Measurements from ENCODE around the gene FXYD3.
"Not testable (repeated sequence)": the region's sequence is repeated elsewhere in the genome, so short reads cannot be mapped to it uniquely, and the experiment has no call there.

Gene FXYD3

GRCh38 chr19:35086455-35086854, 29.2 kb upstream of the FXYD3 start:
- no peak for DNase-seq (ENCODE audit: low read depth in 3 of 3, low spot score in 1 of 3)

GRCh38 chr19:35087393-35087792, 28.2 kb upstream of the FXYD3 start:
- no peak for DNase-seq (ENCODE audit: low read depth in 3 of 3, low spot score in 1 of 3)

DNA sequence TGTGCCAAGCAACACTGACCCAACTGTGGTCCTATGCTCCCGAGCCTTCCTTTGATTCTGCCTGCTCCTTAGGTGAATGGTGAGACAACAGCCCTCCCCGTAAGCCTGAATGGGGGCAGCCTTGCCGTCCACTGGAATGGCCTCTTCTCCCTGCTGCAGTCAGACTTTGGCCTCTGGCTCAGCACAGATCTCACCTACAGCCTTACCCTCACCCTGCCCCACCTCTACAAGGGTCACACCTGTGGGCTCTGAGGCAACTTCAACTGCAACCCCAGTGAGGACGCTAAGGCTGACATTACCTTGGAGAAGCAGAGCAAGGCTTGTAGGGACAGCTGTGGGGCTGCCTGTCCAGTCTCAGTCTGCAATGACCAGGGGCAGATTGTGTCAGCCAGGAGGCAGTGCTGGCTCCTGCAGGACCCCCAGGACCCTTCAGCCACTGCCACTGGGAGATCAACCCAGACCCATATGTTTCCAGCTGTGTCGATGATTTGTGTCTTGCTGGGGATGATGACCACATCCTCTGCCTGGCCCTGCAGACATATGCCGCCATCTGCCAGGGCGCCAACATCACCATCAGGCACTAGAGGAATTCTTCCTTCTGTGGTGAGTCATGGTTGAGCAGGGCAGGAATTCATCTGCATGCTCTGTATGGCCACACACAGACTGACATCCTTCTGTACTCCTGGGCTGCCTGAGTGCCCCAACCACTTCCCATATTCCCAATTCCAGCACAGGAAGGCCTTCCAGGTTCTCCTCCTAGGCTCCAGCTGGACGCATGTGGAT, 27.3 kb upstream of the FXYD3 start:
- no peak for DNase-seq (ENCODE audit: low read depth in 3 of 3, low spot score in 1 of 3)

DNA sequence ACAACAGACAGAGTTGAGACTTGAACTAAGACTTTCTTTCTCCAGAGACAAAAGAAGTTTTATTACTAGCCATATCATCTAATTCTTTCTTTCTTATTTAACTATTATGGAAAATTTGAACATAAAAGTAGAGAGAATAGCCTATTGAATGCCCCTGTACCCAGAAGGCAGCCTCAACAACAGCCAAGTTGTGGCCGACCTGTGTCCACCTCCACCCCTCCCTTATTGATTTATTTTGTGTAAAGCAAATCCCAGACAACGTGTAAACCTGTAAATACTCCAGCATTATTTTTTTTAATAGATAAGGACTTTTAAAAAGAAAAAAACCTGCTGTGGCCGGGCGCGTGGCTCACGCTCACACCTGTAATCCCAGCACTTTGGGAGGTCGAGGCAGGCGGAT, 26.1 kb upstream of the FXYD3 start:
- no peak for DNase-seq (ENCODE audit: low read depth in 3 of 3, low spot score in 1 of 3)

DNA sequence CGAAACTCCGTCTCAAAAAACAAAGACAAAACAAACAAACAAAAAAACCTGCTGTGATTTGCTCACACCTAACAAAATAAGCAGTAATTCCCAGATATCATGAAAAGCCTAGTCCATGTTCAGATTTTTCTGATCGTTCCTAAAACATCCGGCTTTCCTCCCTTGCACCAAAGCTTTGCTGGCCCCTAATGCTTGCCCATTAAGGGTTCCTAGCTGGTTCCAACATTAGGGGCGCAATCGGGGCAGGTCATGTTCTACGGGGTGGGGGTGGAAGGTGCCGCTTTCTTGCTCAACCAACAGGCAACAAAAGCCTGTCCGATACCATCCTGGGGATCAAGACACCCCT, 25.5 kb upstream of the FXYD3 start:
- no peak for DNase-seq (ENCODE audit: low read depth in 3 of 3, low spot score in 1 of 3)

DNA sequence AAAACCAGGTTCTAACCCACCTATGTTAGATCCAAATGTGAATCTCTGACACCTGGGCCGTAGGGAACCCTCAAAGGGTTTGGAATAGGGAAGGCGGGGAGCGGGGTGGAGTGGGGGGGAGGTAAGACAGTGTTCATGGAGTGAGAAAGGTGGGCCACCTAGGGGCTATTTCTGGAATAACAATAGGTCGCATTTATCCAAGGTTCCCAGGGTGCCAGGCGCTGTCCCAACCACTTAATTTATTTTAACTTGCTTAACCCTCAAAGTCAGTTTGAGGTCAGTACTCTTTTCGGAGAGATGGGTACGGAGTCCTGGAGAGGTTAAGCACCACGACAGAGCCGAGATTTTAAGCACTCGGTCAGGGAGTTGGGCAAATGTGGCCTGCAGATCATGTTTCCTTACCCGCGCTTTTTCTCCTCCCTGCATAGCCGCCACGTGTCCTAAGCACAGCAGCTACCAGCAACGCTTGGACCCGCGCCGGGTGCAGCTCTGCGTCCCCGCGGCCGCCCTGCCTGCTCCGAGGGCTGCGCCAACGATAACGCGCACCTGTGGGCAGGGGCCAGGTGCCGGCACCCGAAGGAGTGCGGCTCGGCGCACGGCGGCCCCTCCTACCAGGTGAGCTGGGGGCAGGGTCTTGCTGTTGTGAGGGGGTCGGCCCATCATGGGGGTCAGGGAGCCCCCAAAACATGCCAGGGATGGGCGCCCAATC, 25.0 kb upstream of the FXYD3 start:
- DNase-seq (ENCODE audit: low read depth in 3 of 3, low spot score in 1 of 3): no peak

GRCh38 chr19:35093430-35093829, 22.2 kb upstream of the FXYD3 start:
- DNase-seq (ENCODE audit: low read depth in 3 of 3, low spot score in 1 of 3): no peak

DNA sequence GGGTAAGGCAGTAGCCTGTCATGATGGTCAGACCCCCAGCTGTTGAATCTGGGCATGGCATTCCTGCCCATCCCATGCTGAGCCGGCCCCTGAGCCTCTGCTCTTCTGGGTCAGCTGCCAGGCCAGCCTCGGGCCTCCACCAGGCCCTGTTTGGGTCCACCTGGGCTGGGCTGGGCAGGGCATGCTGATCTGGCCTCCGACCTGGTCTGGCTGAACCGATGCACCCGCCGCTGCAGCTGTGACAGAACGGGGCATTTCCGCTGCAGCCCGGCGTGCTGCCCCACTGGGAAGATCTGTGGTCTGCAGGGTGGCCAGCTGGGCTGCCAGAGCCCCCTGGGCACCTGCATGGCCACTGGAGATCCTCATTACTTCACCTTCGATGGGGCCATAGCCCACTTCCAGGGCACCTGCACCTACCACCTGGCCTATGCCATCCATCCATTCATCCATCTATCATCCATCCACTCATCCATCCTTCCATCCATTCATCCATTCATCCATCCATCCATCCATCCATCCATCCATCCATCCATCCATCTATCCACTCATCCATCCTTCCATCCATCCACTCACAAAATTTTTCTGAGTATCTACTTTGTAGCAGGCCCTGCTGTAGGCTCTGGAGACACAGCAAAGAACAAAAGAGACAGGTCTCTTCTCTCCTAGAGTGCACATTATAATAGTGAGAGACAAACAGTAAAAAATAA, 21.5 kb upstream of the FXYD3 start:
- DNase-seq (ENCODE audit: low read depth in 3 of 3, low spot score in 1 of 3): no peak

DNA sequence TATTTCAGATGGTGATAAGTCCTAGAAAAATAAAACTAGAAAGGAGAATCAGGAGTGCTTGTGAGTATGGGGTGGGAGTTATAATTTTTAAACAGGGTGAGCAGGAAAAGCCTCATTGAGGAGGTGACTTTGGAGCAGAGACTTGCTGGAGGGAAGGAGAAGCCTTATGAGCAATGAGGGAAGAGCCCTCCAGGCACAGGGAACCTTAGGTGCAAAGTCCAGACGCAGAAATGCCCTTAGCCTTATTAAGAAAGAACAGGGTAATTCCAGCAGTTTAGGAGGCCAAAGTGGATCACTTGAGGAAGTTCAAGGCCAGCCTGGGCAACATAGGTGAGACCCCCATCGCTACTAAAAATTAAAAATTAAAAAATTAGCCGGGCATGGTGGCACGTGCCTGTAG, 21.0 kb upstream of the FXYD3 start:
- DNase-seq (ENCODE audit: low read depth in 3 of 3, low spot score in 1 of 3): no peak

- no peak for DNase-seq (ENCODE audit: low read depth in 3 of 3, low spot score in 1 of 3)
Measured at GRCh38 chr19:35095667-35096368, 19.8 kb upstream of the FXYD3 start.

- DNase-seq (ENCODE audit: low read depth in 3 of 3, low spot score in 1 of 3): no peak
Measured at GRCh38 chr19:35098413-35099049, 17.1 kb upstream of the FXYD3 start.

GRCh38 chr19:35099155-35099896, 16.3 kb upstream of the FXYD3 start:
- no peak for DNase-seq (ENCODE audit: low read depth in 3 of 3, low spot score in 1 of 3)

GRCh38 chr19:35099897-35100275, 15.7 kb upstream of the FXYD3 start:
- no peak for DNase-seq (ENCODE audit: low read depth in 3 of 3, low spot score in 1 of 3)

- no peak for DNase-seq (ENCODE audit: low read depth in 3 of 3, low spot score in 1 of 3)
Measured at GRCh38 chr19:35100588-35101533, 14.8 kb upstream of the FXYD3 start.

- DNase-seq (ENCODE audit: low read depth in 3 of 3, low spot score in 1 of 3): not testable (repeated sequence)
Measured at GRCh38 chr19:35101949-35102348, 13.7 kb upstream of the FXYD3 start.

- DNase-seq (ENCODE audit: low read depth in 3 of 3, low spot score in 1 of 3): not testable (repeated sequence)
Measured at GRCh38 chr19:35103614-35104013, 12.0 kb upstream of the FXYD3 start.

GRCh38 chr19:35104361-35104760, 11.3 kb upstream of the FXYD3 start:
- DNase-seq (ENCODE audit: low read depth in 3 of 3, low spot score in 1 of 3): no peak

DNA sequence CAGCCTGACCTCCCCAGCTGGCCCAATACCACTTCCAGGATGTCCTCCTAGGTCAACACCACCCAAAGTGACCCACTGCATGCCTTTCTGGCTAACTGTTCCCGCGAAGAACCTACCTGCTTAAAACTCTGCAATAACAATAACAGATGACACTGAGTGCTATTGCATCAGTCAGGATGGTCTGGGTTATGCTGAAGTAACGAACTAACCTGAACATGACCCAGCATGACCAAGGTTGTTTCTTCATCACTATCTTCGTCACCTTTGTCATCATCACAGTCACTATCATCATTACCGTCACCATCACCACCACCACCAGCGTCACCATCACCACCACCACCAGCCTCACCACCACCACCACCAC, 10.6 kb upstream of the FXYD3 start:
- no peak for DNase-seq (ENCODE audit: low read depth in 3 of 3, low spot score in 1 of 3)
